OCI-LY3 (cell line): ENCODE measurements around the gene TRPM1.

ENCODE experiments used
- CTCF ChIP-seq: fragments of 200-600, 300-600 bp; sonication (generic); IDR thresholded peaks from 2 replicates; pipeline ENCODE4 v1.5.1; 2014; ENCODE audit warnings: antibody characterized with exemption, low read length, low read depth
- EZH2phosphoT487 ChIP-seq: fragments of 200-600 bp; shearing (Covaris generic); IDR thresholded peaks from 2 replicates; pipeline ENCODE4 v1.6.1; 2018; ENCODE audit warnings: antibody characterized with exemption, mixed run types, low read depth

- TF ChIP-seq CTCF (no peak), EZH2phosphoT487 (no peak)
Observed at GRCh38 chr15:30991255-30992235, 110.0 kb downstream of the TRPM1 start, which contains the start of gene MTMR10.
